CD4-positive, alpha-beta T cell treated with Interferon gamma for 1 hour (primary cell): ENCODE results near the gene SREK1.
A peak's percentile ranks its signal among the peaks of the same experiment; 100 is the strongest.
"Not testable (repeated sequence)": the region's sequence is repeated elsewhere in the genome, so short reads cannot be mapped to it uniquely, and the experiment has no call there.

Experiments
- DNase-seq: peaks from one replicate; pipeline ENCODE4 v3.0.0-alpha.2; 2020

SREK1 gene, protein sequence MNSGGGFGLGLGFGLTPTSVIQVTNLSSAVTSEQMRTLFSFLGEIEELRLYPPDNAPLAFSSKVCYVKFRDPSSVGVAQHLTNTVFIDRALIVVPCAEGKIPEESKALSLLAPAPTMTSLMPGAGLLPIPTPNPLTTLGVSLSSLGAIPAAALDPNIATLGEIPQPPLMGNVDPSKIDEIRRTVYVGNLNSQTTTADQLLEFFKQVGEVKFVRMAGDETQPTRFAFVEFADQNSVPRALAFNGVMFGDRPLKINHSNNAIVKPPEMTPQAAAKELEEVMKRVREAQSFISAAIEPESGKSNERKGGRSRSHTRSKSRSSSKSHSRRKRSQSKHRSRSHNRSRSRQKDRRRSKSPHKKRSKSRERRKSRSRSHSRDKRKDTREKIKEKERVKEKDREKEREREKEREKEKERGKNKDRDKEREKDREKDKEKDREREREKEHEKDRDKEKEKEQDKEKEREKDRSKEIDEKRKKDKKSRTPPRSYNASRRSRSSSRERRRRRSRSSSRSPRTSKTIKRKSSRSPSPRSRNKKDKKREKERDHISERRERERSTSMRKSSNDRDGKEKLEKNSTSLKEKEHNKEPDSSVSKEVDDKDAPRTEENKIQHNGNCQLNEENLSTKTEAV

DNA sequence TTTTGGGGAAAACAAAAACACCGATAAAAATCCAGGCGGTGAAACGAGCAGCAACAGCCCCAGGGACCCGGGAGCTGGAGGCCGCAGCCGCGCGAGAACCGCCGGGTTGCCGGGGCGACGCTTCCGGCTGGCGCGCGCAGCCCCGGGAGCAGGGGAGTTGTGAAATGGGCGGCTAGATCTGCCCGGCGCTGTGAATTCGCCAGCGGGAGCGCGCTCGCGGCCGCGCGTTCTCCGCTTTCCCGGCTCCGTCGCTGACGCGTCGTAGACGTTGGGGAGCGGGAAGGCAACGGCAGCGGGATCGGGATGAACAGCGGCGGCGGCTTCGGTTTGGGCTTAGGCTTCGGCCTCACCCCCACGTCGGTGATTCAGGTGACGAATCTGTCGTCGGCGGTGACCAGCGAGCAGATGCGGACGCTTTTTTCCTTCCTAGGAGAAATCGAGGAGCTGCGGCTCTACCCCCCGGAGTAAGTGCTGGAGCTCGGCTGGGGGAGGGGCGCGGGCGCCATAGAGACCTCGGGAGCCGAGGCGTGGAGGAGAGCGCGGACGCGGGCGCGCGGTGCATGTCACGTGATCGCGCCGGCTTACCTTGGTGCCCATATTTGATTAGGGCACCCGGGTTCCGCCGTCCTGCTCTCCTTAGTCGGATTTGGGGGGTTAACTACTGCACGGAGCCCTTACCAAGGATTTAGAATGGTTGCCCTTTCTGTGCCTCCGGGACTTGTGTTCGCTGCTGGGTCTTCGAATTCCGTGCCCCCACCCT is at the start of gene SREK1:
Gene SREK1, plus strand, starts transcription at position 227 of the 760 bp plus-strand sequence. Its CDS starts 77 bp downstream, at position 304.
- peak; percentile 87 for DNase-seq

DNA sequence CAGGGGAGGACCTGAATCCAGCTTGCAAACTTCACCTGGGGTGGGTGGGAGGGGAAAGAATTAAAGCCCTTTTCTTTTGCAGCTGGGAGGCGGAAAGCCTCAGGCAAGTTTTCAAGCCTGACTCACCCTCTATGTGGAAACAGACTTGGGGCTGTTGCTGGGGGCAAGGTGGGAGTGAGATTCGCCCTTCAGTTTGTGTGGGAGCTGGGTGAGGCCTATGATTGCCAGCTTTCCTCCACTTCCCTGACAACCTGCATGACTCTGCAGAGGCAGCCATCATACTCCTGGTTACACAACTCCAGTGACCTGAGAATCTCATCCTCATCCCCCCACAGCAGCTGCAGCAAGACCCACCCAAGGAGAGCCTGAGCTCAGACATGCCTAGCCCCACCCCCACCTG is 43.2 kb upstream of the SREK1 start:
- DNase-seq: no peak

DNA sequence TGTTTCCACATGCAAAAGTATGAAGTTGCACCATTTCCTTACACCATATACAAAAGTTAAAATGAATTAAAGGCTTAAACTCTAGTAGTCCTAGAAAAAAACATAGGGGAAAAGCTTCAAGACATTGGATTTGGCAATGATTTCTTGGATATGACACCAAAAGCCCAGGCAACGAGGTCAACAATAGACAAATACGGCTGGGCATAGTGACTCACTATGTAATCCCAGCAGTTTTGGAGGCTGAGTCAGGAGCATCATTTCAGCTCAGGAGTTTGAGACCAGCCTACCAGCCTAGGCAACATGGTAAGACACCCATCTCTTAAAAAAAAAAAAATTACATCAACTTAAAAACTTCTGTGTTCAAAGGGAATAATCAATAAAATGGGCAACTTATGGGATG is 30.9 kb upstream of the SREK1 start:
- DNase-seq: no peak

DNA sequence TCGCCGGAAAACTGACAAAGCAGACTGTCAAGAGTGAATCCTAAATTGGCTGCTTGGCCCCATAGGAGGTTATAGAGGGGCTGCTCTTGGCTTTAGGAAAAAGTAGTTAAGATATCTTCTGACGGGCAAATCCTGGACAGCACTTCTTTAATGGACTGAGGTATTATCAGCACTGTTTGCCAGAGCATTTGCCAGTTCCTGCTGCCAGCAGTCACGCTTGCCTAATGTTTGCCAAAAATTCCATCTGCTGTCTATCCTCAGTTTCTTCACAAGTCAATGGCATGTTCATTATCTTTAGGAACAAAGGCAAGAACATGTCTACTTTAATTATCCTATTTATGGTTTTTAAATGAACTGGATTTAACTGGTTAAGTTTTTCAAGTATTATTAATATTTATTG is 25.8 kb upstream of the SREK1 start:
- DNase-seq: no peak

DNA sequence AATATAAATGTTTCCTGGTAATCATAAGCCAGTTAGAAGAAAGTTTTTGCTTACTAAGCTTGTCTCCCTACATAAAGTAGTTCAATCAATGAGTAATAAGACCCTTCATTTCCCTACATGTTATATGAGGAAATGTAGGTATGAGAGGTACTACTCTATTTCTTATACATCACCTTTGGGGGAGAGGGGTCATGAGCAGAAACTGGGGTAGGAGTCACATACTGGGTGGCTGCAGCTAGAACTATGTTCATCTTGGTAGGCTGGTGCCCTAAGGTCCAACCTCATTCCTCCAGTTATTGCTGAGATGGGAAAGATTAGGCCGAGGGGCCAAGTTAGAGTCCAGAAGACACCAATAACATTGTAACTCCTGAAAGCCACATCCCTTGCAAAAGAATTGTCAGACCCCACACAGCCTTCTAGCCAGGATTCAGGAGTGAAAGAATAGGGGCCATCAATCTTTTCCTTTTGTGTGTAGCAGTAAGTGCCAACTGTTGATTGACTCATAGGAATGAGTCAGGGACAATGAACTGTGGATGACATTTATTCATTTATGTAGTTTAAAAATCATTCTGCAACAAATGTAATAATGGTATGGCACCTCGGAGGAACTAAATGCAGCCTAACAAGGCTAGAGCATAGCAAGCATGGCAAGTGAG is 21.6 kb upstream of the SREK1 start:
- DNase-seq: no peak

DNA sequence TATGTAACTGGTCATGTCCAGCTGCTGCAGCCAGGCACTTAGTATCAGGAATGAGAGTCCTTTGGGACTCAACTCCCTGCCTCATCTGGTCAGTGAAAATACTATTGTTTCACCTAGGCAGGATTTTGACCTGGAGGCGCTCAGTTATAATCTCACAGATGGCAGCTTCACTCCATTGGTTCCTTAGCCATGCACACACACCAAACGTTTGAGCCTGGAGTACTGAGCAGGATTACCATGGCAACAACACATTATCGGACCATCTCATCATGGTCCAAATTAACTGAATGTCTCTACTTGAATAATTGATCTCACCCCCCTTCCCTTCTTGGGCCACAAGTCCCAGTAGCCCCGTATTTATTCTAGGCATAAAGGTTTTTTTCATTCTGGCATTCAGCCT is 15.0 kb upstream of the SREK1 start:
- no peak for DNase-seq

DNA sequence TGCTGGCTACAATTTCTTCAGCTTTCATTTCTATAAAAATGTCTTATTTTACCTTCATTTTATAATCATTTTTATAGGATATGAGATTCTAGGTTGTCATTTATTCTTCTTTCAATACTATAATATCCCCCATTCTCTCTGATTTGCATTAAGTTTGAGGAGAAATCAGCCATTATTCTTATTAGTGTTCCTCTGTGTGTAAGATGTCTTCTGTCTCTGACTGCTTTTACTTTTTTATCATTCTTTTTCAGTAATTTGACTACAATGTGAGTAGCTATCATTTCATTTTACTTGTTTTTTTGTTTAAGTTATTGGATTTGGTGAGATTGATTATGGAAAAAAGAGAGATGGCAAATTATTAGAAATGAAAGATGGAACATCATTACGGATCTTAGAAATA is 13.6 kb upstream of the SREK1 start:
- DNase-seq: no peak

DNA sequence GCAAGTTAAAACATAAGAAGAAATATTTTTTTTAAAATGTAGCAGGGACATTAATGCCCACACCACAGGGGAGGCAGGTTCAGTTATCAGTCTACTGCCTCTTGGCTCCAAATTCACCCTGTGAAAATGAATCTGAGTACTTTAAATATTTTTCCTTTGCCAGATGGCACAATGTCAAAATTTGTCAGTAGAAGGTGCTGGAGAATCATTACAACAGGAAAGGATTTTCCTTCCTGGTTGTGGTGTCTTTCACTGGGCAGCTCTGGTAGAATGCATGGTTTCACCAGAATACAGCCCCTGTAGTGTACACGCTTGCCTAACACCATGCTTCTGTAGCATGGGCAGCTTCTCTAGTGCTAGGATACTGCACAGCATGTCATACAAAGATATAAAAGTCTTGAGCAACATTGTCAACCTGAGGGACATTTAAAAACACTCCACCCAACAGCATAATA is 9.7 kb upstream of the SREK1 start:
- DNase-seq: no peak

DNA sequence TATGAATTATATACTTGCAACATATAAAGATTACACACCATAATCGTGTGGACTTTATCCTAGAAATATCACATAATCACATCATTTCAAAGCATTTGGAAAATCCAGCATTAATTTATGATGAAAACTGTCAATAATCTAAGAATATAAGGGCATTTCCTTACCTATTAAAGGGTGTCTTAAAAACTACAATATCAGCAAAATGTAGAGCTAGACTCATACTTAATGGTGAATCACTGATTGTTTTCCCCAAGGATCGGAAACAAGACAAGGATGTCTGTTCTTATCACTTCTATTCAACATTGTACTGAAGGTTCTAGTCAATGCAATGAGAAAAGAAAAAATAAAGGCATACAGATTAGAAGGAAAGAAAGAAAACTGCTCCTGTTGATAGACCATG is 8.0 kb upstream of the SREK1 start:
- no peak for DNase-seq

DNA sequence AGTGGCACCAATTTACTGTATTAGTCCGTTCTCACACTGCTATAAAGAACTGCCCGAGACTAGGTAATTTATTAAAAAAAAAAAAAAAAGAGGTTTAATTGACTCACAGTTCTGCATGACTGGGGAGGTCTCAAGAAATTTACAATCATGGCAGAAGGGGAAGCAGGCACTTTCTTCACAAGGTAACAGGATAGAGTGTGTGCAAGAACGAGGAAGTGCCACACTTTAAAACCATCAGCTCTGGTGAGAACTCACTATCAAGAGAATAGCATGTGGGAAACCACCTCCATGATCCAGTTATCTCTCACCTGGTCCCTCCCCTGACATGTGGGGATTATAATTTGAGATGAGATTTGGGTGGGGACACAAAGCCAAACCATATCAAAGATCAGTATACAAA is 7.2 kb upstream of the SREK1 start:
- DNase-seq: not testable (repeated sequence)

DNA sequence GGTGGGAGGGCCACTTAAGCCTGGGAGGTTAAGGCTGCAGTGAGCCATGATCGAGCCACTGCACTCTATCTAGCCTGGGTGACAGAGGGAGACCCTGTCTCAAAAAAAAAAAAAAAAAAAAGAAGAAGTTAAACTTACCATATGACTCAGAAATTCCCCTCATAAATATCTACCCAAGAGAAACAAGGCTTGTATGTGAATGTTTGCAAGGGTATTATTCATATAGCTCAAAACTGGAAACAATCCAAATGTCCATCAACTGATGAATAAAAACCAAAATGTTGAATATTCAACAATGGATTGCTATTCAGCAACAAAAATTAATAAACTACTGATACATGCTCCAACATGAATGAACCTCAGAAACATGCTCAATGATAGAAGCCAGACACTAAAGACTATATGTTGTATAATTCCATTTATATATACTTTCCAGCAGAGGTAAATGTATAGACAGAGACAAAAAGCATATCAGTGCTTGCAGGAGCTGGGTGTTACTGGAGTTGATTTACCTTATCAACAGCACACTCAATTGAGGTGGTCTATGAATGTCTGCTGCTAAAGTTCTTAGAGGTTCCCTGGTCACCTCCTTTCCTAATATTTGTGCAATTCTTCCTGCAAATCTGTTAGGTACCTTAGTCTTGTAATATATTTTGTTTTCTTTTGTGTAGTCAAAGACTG is 5.3 kb upstream of the SREK1 start:
- DNase-seq: no peak

DNA sequence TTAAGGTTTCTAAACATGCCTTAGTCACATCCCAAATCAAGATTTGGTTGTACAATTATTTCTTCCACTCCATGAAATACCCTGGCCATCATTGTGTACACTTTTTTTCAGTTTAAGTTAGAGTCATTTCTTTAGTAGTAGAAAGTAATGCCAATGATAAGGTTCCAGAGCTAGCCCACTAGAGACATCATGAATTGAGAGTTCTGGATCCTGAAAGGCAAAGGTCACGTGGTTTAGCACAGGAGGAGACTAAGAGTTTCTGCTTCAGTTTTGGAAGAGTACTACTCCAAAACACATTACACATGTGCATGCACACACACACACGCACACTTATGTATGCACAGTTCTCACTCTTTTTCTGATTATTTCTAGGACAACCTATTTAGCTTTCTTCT is 4.8 kb upstream of the SREK1 start:
- DNase-seq: no peak

DNA sequence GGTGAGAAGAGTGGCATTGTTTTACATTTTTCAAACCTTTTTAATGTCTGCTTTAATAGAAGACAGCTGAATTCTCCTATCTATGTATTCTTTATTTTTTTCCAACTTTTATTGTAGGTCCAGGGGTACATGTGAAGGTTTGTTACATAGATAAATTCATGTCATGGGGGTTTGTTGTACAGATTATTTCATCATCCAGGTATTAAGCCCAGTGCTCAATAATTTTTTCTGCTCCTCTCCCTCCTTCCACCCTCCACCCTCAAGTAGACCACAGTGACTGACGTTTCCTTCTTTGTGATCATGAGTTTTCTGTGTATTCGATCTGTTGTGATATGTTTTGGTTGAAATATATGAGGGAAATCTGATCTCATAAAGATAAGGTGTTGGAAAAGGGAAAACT is 1.7 kb upstream of the SREK1 start:
- no peak for DNase-seq

DNA sequence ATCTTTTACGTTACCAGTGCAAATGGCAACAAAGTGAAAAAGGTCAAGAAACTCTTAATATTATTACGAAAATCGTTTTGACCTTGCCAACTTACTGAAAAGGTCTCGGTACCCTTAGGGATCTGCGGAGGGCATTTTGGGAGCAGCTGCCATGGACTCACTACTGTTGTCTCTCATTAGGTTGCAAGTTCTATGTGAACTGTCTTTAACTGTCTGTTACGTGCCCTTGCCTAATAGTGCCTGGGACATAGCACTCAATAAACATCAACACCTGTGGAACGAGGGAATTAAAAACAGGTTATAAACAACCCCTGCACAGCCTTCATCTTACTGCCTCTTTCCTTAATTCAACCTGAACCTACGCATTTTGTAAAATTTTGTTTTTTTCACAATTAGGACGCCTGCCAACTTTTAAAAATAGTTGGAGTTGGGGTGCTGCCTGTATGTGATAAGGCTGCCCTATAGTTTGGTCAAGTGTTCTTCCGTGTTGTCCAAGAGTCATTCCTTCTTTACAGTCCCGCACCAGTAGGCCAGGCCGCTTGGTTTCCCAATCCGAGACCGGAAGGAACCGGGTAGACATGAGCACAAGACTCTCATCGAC is 527 bp upstream of the SREK1 start:
- no peak for DNase-seq

DNA sequence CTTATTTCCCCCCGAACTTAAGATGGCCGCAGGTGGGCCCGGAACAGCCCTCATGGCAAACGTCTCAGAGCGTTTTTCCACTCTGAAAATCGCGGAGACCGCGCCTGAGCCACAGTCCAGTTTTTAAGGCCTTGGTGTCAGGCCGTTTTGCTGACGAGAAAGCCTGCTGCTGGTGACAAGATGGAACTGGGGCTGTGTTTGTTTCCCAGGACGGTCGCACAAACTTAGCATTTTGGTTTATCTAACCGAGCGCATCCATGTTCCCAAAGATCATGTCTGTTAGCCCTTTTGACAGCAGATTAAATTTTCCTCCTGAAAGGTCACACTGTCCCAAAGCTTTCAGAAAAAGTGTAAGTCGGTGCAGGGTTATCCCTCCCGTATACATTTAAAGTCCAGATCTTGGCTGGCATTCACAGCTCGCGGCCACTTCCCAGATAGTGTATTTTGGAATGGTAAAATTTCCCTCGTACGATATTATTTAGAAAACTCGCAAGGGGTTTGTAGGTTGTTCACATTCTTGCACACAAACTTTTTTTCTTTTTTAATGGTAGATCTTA is 812 bp downstream of the SREK1 start:
- no peak for DNase-seq

DNA sequence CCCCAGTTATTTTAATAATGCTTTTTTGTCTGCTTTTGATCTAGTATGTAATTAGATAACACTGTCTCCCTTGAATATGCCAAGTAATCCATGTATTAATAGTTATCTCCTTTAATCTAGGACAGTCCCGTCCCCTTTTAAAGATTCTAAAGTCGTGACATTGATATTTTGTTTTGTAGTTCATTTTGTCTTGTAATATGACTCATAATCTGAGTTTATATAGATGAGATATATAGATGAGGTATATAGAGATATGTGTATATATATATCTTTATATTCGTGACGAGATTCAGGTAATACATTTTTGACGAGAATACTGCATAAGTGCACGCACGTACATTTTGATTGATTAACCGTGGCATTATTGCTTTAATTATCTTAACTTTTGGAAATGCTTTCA is 1.6 kb downstream of the SREK1 start:
- no peak for DNase-seq

DNA sequence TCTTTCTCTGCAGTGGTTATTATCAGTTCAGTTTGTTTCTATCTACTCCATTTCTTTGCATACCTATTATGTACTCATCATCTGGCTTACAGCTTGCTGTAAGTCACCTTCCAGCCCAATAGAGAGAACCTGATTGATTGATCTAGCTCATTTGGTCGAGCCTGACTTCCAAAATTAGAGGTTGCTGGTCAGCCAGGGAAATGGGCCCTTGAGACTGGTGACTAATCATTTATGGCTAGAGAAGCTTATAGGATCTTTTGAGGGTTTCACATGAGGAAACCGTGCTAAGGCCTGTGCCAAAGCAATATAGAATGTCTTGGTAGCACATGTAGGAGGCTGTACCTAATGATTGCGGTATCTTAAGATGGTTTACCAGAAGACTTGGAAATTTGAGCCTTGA is 5.8 kb downstream of the SREK1 start:
- DNase-seq: no peak

DNA sequence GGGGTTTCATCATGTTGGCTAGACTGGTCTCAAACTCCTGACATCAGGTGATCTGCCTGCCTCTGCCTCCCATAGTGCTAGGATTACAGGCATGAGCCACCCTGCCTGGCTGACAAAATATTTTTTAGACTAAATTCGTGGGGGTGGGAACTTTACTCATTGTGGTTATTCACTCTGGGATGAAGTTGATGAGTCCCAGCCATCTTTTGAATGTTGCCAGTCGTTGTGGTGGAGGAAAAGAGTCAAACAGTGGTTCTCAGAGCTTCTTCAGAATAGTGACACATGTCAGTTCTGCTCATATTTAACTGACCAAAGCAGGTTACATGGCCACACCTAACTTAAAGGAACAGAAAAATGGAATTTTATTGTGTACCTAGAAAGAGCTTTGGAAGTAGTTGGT is 6.9 kb downstream of the SREK1 start:
- DNase-seq: no peak

DNA sequence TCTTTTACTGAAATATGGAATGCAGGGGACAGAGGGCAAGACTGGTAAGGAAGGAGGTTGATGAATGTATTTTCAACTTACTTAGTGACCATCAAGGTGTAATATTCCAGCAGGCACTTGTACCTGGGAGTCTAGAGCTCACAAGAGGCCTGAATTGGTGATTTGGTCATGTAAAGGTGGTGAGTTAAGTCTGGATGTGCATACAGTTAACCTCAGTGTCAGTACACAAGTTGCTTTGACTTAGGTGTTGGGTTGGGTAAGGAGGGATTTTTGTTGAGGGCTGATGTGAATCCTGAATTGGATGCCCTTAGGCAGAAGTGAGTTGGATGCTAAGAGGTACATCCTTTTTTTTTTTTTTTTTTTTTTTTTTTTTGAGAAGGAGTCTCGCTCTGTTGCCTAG is 7.4 kb downstream of the SREK1 start:
- no peak for DNase-seq

DNA sequence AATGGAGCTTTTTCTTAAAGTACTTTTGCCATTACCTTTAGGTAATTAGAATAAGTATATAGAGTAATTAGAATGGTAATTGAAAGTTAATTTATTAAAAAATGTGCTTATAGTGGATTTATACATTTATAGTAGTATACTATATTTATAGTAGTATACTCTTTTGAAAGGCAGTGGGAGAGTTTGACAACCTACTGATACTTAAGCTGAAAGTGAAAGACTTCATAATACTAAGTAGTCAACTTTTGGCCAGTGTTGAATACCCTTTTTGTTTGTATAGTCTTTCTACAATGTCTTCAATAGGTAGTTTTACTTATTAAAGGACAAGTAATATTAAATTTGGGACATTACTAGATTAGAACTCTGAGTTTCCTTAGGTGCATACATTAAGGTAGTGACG is 12.9 kb downstream of the SREK1 start:
- DNase-seq: no peak

DNA sequence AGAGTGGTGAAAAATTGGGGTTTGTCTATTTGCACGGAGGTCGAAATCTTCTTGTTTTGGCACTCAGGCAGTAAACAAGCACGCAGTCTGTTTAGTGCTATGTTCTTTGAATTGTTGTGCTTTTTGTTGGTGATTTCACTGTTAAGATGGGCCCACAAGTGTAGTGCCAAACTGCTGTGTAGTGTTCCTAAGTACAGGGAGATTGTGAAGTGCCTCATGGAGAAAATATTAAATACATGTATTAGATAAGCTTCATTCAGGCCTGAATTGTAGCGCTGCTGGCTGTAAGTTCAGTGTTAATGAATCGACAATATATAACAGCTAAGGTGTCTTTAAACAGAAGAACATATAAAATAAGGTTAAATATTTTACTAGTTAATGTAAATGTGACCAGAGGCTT is 17.3 kb downstream of the SREK1 start:
- DNase-seq: no peak
